Adrenal gland (tissue), 5 donors: ENCODE data around the gene OR10A4.

Experiments used
- CTCF ChIP-seq, 6 experiments: fragments of 450-650 bp in 4 of 6; fragments of 200-600 bp in 2 of 6; sonication (generic) in 1 of 6; IDR thresholded peaks; 1 replicate in 5 of 6; 2 replicates in 1 of 6; pipeline versions ENCODE4 v1.5.1 to v1.8.0; 2016 to 2021; ENCODE audit warnings: antibody characterized with exemption in 6 of 6, mild to moderate bottlenecking in 2 of 6, moderate library complexity in 1 of 6
- POLR2A ChIP-seq, 2 donors: fragments of 450-650 bp; IDR thresholded peaks; one replicate each; pipeline ENCODE4 v1.6.1; 2017; ENCODE audit warnings: antibody characterized with exemption in 2 of 2, mild to moderate bottlenecking in 2 of 2, moderate library complexity in 1 of 2
- donor health status: DM: no; HTN: no; CAD: no.

- no peak for TF ChIP-seq CTCF (IDR thresholded peaks at IDR 0.05)
- no peak for TF ChIP-seq POLR2A (IDR thresholded peaks at IDR 0.05)
Measured at GRCh38 chr11:6843670-6844069, 32.8 kb upstream of the OR10A4 start.
